ENCODE results near the gene ITPR3.
A peak's percentile ranks its signal among the peaks of the same experiment; 100 is the strongest.

The ITPR3 gene

DNA sequence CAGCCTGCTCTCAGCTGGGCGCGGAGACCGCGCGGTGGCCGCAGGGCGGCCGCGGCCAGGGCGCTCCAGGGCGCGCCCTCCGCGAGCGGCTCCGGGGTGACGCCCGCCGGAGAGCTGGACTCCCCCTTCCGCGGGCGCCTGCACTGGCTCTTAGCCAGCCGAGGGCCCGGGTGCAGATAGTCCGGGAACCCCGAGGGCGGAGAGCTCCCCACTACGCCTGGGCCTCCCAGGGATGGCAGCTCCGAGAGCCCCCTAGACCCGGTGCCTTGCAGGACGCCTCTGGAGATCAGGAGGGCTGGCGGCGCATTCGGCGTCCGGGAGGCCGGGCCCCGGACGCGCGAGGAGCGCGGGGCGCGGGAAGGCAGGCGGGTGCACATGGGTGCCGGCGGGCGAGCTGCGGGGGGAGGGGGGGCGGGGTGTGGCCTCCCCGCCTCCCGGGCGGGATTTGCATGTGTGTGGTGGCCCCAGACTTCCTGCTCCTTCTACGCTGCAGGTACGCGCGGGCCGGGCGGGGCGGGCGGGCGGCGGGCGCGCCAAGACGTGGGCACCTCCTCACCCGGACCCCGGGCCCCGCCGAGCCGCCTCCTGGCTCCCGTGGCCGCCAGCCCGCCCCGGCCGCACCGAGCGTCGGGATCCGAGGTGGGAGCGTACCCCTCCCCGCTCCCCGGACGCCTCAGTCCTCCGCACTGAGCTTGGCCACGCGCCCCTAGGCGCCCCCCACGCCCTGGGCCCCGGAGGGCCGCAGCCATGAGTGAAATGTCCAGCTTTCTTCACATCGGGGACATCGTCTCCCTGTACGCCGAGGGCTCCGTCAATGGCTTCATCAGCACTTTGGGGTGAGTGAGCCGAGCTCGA is at the start of gene ITPR3:
ITPR3 (plus strand) TSS at position 467 of the 855 bp plus-strand sequence; CDS start at position 748, 281 bp downstream.
- DNase-seq (ENCODE audit: low read depth in 2 of 2), result peak; percentile 55 to 62

- no peak for DNase-seq (ENCODE audit: low read depth in 2 of 2)
Observed at GRCh38 chr6:33571637-33572316, 49.3 kb upstream of the ITPR3 start.

GRCh38 chr6:33575211-33575610 is 45.9 kb upstream of the ITPR3 start:
- DNase-seq (ENCODE audit: low read depth in 2 of 2), result no peak

DNA sequence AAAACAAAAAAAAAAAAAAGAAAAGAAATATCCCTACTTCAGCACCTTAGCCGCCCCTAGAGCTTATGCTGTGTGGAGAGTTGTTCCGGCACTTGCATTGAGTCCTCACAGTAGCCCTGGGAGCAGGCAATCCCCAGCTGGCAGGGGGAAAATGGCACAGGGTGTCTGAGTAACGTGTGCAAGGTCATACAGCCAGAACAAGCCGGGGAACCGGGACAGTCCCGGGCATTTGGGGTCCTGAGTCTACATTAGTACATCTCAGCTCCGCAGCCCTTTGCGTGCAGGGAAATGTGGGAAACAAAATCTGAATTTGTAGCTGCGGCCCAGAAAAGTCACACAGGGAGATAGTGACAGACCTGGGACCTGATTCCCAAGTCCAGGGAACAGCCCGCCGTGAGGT is 44.5 kb upstream of the ITPR3 start:
- DNase-seq (ENCODE audit: low read depth in 2 of 2), result no peak

- DNase-seq (ENCODE audit: low read depth in 2 of 2), result no peak
Observed at GRCh38 chr6:33577106-33577535, 44.0 kb upstream of the ITPR3 start.

DNA sequence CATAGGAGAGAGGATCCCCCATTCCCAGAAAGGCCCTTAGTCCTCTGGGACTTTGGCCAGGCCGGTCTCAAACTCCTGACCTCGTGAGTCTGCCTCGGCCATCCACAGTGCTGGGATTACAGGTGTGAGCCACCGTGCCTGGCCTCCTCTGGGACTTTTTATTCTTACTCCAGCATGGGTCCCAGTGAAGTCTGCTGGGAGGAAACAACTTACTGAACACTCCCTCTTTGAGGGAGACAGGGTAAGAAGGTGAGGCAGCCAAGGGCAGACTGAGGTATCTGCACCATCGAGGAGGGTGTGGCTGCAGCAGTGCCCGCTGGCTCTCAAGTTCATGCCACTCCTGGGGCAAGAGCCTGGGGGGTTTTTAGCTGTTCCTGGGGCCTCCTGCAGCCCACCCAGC is 43.4 kb upstream of the ITPR3 start:
- DNase-seq (ENCODE audit: low read depth in 2 of 2), result no peak

DNA sequence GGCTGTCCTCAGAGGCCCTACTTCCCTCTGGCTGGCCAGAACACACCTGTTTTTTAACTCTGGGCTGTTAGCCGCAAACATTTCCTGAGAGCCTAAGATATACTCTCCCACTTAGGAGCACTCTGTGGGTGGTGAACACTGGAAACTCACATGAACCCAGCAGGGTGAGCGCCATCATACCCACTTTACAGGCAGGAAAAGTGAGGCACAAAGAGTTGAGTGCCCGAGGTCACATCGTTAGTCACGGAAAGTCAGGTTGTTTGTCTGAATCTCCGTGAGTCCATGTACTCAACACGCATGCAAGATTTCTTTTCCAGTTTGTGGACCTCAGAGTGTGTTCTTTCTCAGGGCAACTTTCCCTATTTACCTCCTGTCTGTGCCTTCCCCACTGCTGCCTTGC is 43.0 kb upstream of the ITPR3 start:
- DNase-seq (ENCODE audit: low read depth in 2 of 2), result no peak

DNA sequence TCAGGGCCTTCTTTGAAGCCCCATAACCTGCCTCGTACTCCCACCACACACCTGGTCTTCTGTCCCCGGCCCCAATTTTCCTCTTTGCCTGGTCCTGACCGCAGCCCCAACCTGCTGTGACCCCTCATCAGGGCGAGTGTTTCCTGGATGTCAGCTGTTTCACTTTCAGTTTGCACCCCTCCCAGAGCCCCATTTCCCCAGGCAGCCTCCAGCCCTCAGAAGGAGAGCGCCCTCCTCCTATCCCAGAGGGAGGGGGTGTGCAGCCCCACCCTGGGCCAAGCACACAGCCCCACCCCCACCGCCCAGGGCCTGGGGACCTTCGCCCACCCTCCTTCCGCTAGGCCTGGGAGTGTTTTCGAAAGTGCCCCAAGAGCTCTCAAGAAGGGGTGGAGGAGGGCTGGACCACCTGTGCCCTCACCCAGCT is 42.5 kb upstream of the ITPR3 start:
- DNase-seq (ENCODE audit: low read depth in 2 of 2), result no peak

DNA sequence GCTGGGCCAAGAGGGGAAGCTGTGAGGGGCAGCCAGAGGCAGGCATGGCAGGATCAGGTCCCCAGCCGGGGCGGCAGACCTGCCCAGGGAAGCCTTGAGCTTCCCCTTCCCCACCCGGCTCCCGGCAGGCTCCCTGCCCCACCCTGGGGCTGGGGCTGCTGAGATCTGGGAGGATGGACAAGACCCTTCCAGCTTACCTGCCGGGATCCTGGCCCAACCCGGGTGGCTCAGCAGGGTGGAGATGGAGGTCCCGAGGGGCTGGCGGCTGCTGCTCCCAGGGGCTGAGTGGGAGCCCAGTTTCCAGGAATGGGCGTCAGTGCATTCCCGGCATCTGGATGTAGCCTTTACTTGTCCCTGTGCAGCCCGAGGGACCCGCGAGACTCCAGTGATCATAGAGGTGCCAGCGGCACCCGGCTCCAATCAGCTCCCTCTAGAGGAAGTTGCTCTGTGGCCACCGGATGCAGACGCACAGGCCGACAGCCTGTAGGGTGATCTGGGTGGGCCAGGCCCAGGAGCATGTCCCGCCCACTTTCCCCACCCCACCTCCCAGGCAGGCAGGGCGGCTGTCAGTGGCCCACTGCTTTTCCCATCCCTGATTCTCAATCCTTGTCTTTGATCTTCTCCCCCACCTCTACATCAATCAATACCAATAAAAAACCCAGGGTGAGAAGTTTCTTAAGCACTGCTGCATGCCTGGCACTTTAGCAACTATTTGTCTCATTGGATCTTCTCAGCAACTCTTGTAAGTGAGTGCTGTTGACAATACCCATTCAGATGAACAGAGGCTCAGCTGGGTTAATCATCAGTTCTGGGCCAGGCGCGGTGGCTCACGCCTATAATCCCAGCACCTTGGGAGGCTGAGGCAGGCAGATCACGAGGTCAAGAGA is 41.1 kb upstream of the ITPR3 start, which contains the start of gene BAK1:
BAK1 (minus strand) TSS at position 449 of the 887 bp plus-strand sequence. CDS start 2,672 bp downstream, outside the sequence.
- DNase-seq (ENCODE audit: low read depth in 2 of 2), result peak; percentile 74 to 75

- DNase-seq (ENCODE audit: low read depth in 2 of 2), result no peak
Observed at GRCh38 chr6:33581186-33581585, 39.9 kb upstream of the ITPR3 start.

DNA sequence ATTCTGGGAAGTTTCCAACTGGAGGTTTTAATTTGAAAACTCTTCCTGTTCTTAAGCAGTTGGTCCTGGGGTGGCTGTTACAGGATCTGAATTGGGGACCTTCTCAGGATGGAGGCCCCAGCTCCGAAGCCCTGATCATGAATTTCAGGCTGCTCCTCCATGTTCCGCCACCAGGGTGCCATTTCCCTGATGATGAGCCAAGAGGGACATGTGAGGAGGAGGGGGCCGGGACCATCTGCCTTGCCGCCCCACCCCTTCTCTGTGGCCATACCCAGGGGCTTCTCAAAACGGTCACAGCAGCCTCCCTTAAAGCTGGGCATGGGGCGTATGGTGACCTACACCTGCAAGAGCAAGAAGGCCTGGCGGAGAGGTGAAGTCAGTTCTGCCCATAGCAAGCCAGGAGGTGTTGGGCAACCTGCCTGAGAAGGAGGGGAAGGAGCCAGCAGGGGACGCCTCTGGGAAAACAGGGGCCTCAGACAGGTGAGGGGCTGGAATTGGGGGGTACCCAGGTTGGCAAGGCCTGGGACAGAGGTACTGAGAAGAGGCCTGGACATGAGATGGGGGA is 37.4 kb upstream of the ITPR3 start:
- no peak for DNase-seq (ENCODE audit: low read depth in 2 of 2)

- no peak for DNase-seq (ENCODE audit: low read depth in 2 of 2)
Observed at GRCh38 chr6:33584700-33585402, 36.3 kb upstream of the ITPR3 start.

DNA sequence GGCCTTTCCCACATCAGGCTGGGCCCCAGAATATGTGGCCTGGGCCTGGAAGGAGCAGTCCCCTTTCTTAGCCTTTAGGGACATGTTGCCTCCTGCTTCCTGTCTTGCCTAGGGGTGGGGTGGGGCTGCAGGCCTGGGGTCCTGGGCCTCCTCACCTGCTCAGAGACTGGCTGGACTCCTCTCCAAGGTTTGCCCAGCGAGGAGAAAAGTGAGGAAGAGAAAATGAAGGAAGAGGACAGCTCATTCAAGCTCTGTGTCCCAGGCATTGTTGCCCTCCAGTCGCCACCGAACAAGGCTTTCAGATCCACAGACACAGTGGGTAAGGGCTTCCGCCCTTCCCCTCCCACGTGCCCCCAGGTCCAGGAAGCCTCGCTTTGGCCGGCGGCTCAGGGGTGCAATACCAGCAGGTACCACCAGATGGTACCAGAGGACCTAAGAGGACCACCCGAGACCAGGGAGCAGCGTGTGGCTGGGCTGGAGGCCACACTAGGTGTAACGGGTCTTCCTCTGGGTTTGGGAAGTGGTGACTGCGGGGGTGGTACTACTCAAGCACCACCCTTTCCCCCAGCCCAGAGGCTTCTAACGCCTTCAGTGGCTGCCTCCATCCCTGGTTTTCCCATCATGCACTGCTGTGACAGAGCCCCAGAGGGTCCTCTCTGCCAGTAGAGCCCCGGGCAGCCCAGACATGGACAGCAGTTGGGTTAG is 35.6 kb upstream of the ITPR3 start:
- peak; percentile 82 to 93 for DNase-seq (ENCODE audit: low read depth in 2 of 2)

GRCh38 chr6:33586108-33586640 is 34.9 kb upstream of the ITPR3 start:
- no peak for DNase-seq (ENCODE audit: low read depth in 2 of 2)

GRCh38 chr6:33587529-33587928 is 33.6 kb upstream of the ITPR3 start:
- no peak for DNase-seq (ENCODE audit: low read depth in 2 of 2)

DNA sequence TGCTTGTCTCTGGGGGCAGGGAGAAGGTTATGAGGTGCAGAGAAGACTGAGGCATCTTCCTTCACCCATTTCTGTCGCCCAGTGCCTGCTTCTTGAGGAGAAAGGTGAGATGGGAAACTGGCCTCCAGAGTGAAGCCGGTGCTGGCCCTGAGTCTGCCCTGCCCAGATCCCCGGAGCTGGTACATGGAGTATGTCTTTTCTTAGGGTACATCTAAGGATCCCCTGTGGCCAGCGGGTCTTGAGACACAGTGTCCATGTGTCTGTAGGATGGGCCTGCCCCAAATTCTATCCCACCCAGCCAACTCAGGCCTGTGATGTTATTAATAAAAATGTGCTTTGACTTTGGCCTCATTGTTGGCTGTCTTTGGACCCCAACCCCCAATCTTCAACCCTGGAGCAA is 32.2 kb upstream of the ITPR3 start:
- DNase-seq (ENCODE audit: low read depth in 2 of 2), result no peak

DNA sequence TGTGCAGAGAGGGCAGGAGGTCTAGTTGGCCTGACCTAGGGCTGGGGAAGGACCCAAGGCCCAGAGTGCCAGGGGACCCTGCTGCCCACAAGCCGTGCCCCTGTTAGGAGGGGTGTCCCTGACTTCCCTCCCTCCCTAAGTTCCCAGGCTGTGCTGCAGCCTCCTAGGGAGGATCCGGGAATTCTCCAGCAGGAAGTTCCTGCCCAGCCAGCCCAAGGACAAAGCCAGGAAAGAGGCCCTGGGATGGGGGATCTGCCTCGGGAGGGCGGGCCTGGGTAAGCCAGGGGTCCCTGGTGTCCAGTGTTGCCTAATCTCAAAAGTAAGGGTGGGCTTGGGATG is 31.8 kb upstream of the ITPR3 start:
- no peak for DNase-seq (ENCODE audit: low read depth in 2 of 2)

DNA sequence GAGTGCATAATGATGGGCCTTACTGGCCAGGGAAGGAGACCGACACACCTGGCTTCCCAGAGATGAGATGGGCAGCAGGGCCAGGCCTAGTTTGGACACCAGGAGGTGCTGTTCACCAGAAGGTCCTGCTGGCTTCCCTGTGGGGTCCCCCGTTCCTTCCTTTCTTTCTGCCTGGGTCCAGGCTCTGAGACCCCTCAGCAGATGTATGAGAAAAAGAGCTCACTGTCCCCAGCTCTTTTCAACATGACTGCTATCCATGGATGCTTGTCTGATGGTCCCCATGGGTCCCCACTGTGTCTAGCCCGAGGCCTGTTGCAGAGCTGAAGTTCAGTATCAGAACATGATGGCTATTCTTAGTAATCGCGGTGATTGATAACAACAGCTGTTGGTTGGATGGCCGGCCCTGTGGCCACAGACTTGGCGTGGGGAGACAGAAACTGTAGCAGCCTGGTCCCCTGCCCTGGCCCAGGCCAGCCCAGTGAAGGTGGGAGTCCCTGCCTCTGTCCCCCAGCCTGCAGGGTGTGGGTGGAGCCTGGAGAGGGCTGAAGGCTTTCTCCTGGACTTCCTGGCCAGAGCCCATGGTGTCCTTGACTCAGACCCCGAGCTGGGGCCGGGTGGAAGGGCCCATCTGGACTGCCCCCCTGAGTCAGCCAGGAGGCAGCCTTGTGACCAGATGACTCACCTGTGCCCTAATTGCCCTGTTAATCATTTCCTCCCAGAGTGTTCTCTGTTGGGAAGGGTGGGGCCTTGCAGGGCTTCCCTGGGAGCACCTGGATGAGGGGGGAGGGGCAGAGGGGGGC is 31.2 kb upstream of the ITPR3 start:
- DNase-seq (ENCODE audit: low read depth in 2 of 2), result no peak

GRCh38 chr6:33590531-33591198 is 30.5 kb upstream of the ITPR3 start:
- DNase-seq (ENCODE audit: low read depth in 2 of 2), result no peak
